ENCODE results near the gene MPLKIP. TPM values are rescaled to one million over a fixed set of nuclear protein-coding genes. Genes with fewer than 3 reads are reported as not detected.

MPLKIP gene
- total RNA-seq, 1 donor from 2014 or later = 32.0 TPM

DNA sequence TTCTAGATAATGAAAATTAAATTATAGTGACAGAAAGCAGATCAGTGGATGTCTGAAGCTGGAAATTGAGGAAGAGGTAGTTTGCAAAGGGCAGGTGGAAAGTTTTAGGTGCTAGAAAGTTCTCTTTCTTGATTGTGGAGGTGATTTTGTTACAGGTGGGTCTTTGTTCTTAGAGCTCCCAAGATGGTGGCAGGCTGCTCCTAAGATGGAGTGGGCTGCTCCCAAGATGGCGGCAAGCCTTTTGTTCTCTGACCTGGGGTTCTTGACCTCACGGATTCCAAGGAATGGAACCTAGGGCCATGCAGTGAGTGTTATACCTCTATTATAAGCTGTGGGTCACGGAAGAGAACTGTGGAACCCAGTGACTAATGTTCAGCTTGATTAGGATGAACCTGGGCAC is 32.9 kb upstream of the MPLKIP start:
- Mint-ChIP-seq H3K4me1 (ENCODE audit: low read depth, unreplicated experiment) (peaks cover 4% of the 10 kb centered on the region), H3K27me3 (ENCODE audit: low read depth, unreplicated experiment) (peaks cover 4% of the 10 kb centered on the region), H3K9me3 (ENCODE audit: unreplicated experiment) (no peaks in the 10 kb centered on the region), H3K27ac (ENCODE audit: unreplicated experiment) (no peak overlapping the region), H3K4me3 (ENCODE audit: unreplicated experiment) (no peak overlapping the region), H3K36me3 (ENCODE audit: low read depth, unreplicated experiment) (peaks cover 8% of the 10 kb centered on the region)
- H3K27me3 ChIP-seq (ENCODE audit: insufficient read depth, low read length) = no peaks in the 10 kb centered on the region
- TF ChIP-seq, protein P1, sequence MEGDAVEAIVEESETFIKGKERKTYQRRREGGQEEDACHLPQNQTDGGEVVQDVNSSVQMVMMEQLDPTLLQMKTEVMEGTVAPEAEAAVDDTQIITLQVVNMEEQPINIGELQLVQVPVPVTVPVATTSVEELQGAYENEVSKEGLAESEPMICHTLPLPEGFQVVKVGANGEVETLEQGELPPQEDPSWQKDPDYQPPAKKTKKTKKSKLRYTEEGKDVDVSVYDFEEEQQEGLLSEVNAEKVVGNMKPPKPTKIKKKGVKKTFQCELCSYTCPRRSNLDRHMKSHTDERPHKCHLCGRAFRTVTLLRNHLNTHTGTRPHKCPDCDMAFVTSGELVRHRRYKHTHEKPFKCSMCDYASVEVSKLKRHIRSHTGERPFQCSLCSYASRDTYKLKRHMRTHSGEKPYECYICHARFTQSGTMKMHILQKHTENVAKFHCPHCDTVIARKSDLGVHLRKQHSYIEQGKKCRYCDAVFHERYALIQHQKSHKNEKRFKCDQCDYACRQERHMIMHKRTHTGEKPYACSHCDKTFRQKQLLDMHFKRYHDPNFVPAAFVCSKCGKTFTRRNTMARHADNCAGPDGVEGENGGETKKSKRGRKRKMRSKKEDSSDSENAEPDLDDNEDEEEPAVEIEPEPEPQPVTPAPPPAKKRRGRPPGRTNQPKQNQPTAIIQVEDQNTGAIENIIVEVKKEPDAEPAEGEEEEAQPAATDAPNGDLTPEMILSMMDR (IDR thresholded peaks at IDR 0.05; ENCODE audit: insufficient read depth, low read depth, low read length) = no peak
- TF ChIP-seq EZH2 (IDR thresholded peaks at IDR 0.05; ENCODE audit: insufficient read depth, low read length) = no peak
- H3K9ac ChIP-seq (ENCODE audit: low read length) = no peak overlapping the region
- FAIRE-seq (no peak), DNase-seq (ENCODE audit: low read depth) (no peak)
- no peaks in the 10 kb centered on the region for H3K79me2 ChIP-seq (ENCODE audit: insufficient read depth, low read length)
- no peak overlapping the region for H3K4me2 ChIP-seq (ENCODE audit: low read length)
- no peaks in the 10 kb centered on the region for H3K4me1 ChIP-seq (ENCODE audit: insufficient read depth, low read length)
- H4K20me1 ChIP-seq (ENCODE audit: insufficient read depth, low read length) = no peaks in the 10 kb centered on the region
- no peaks in the 10 kb centered on the region for H3K36me3 ChIP-seq (ENCODE audit: insufficient read depth, low read length)
- no peaks in the 10 kb centered on the region for H3K9me3 ChIP-seq (ENCODE audit: insufficient read depth, low read depth, low read length)
- no peak overlapping the region for H3K27ac ChIP-seq (ENCODE audit: low read depth, low read length)
- no peak overlapping the region for H2AFZ ChIP-seq (ENCODE audit: low read depth, low read length)
- H3K4me3 ChIP-seq (ENCODE audit: insufficient read depth, low read depth, low read length) = no peak overlapping the region

DNA sequence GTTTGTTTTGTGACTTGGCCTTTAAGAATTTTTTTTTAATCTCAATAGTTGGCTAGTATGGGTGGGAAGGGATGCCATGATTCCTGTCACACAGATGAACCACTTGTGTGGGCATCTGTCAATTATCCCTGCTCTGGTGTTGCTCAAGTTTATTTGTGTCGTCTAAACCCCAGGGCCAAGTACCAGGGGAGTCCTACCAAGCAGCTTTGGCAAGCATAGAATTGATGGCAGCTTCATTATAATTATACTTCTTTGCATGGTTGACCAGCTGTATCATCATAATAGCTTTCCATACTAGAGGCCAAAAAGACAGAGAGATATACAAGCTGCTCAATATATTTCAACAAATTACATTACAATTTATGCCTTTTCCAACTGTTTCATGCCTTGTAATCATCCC is 30.8 kb upstream of the MPLKIP start:
- Histone ChIP-seq H3K4me1 (ENCODE audit: insufficient read depth, low read length) (no peaks in the 10 kb centered on the region), H3K9ac (ENCODE audit: low read length) (no peak overlapping the region), H3K27me3 (ENCODE audit: insufficient read depth, low read length) (no peaks in the 10 kb centered on the region), H3K27ac (ENCODE audit: low read depth, low read length) (no peak overlapping the region), H3K4me2 (ENCODE audit: low read length) (no peak overlapping the region), H3K9me3 (ENCODE audit: insufficient read depth, low read depth, low read length) (no peaks in the 10 kb centered on the region), H3K79me2 (ENCODE audit: insufficient read depth, low read length) (no peaks in the 10 kb centered on the region), H4K20me1 (ENCODE audit: insufficient read depth, low read length) (no peaks in the 10 kb centered on the region), H3K36me3 (ENCODE audit: insufficient read depth, low read length) (no peaks in the 10 kb centered on the region), H3K4me3 (ENCODE audit: insufficient read depth, low read depth, low read length) (no peak overlapping the region), H2AFZ (ENCODE audit: low read depth, low read length) (no peak overlapping the region)
- Mint-ChIP-seq H3K36me3 (ENCODE audit: low read depth, unreplicated experiment) (peaks cover 6% of the 10 kb centered on the region), H3K27me3 (ENCODE audit: low read depth, unreplicated experiment) (peaks cover 4% of the 10 kb centered on the region), H3K9me3 (ENCODE audit: unreplicated experiment) (no peaks in the 10 kb centered on the region), H3K27ac (ENCODE audit: unreplicated experiment) (no peak overlapping the region), H3K4me3 (ENCODE audit: unreplicated experiment) (no peak overlapping the region), H3K4me1 (ENCODE audit: low read depth, unreplicated experiment) (peaks cover 4% of the 10 kb centered on the region)
- FAIRE-seq (no peak), DNase-seq (ENCODE audit: low read depth) (no peak)
- TF ChIP-seq EZH2 (IDR thresholded peaks at IDR 0.05; ENCODE audit: insufficient read depth, low read length) = no peak
- TF ChIP-seq, protein P1 (IDR thresholded peaks at IDR 0.05; ENCODE audit: insufficient read depth, low read depth, low read length) = no peak

DNA sequence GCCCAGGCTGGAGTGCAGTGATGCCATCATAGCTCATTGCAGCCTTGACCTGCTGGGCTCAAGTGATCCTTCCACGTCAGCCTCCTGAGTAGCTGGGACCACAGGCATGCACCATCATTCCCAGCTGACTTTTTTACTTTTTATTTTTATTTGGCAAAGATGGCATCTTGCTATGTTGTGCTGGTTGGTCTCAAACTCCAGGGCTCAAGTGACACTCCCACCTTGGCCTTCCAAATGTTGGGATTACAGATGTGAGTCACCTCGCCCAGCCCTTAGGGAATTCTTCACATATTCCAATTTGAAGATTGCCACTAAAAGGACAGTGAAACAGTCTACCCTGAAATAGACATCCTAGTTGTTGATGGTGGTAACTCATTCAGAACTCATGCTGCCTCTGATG is 28.1 kb upstream of the MPLKIP start:
- H3K27ac ChIP-seq (ENCODE audit: low read depth, low read length) = no peak overlapping the region
- H3K79me2 ChIP-seq (ENCODE audit: insufficient read depth, low read length) = no peaks in the 10 kb centered on the region
- DNase-seq (ENCODE audit: low read depth) (peak; percentile 2), FAIRE-seq (peak; percentile 13)
- Mint-ChIP-seq H3K4me3 (ENCODE audit: unreplicated experiment) (no peak overlapping the region), H3K27ac (ENCODE audit: unreplicated experiment) (no peak overlapping the region), H3K4me1 (ENCODE audit: low read depth, unreplicated experiment) (peaks cover 4% of the 10 kb centered on the region), H3K27me3 (ENCODE audit: low read depth, unreplicated experiment) (peaks cover under 1% of the 10 kb centered on the region), H3K36me3 (ENCODE audit: low read depth, unreplicated experiment) (peaks cover 5% of the 10 kb centered on the region), H3K9me3 (ENCODE audit: unreplicated experiment) (no peaks in the 10 kb centered on the region)
- no peak overlapping the region for H3K4me3 ChIP-seq (ENCODE audit: insufficient read depth, low read depth, low read length)
- no peaks in the 10 kb centered on the region for H3K9me3 ChIP-seq (ENCODE audit: insufficient read depth, low read depth, low read length)
- no peaks in the 10 kb centered on the region for H3K27me3 ChIP-seq (ENCODE audit: insufficient read depth, low read length)
- H4K20me1 ChIP-seq (ENCODE audit: insufficient read depth, low read length) = no peaks in the 10 kb centered on the region
- no peaks in the 10 kb centered on the region for H3K36me3 ChIP-seq (ENCODE audit: insufficient read depth, low read length)
- TF ChIP-seq, protein P1 (IDR thresholded peaks at IDR 0.05; ENCODE audit: insufficient read depth, low read depth, low read length) = no peak
- TF ChIP-seq EZH2 (IDR thresholded peaks at IDR 0.05; ENCODE audit: insufficient read depth, low read length) = no peak
- H2AFZ ChIP-seq (ENCODE audit: low read depth, low read length) = no peak overlapping the region
- no peak overlapping the region for H3K4me2 ChIP-seq (ENCODE audit: low read length)
- H3K9ac ChIP-seq (ENCODE audit: low read length) = no peak overlapping the region
- no peaks in the 10 kb centered on the region for H3K4me1 ChIP-seq (ENCODE audit: insufficient read depth, low read length)
